Measurements from ENCODE around the gene TSKU.
"Not testable (repeated sequence)": the region's sequence is repeated elsewhere in the genome, so short reads cannot be mapped to it uniquely, and the experiment has no call there.

TSKU gene

GRCh38 chr11:76789443-76789719, 6.2 kb downstream of the TSKU start:
- DNase-seq = no peak

- DNase-seq = no peak
These were observed 7.1 kb downstream of the TSKU start for GRCh38 chr11:76790251-76790650.

DNA sequence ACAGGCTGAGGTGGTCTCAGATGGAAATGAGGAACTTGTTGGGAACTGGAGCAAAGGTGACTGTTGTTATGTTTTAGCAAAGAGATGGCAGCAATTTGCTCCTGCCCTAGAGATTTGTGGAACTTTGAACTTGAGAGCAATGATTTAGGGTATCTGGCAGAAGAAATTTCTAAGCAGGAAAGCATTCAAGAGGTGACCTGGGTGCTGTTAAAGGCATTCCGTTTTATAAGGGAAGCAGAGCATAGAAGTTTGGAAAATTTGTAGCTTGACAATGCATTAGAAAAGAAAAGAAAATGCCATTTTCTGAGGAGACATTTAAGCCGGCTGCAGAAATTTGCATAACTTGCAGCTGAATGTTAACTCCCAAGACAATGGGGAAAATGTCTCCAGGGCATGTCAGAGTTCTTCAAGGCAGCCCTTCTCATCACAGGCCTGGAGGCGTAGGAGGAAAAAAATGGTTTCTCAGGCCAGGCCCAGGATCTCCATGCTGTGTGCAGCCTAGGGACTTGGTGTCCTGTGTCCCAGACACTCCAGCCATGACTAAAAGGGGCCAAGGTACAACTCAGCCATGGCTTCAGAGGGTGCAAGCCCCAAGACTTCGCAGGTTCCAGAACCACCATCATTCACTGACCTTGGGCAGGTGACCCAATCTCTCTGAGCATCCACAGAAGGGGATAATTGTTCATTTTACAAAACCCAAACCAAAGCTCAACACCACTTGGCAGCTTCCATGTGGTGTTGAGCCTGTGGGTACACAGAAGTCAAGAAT, 8.0 kb downstream of the TSKU start:
- not testable (repeated sequence) for DNase-seq

GRCh38 chr11:76791861-76792260, 8.7 kb downstream of the TSKU start:
- no peak for DNase-seq

- DNase-seq = no peak
These were observed 9.5 kb downstream of the TSKU start for GRCh38 chr11:76792505-76793264.

DNA sequence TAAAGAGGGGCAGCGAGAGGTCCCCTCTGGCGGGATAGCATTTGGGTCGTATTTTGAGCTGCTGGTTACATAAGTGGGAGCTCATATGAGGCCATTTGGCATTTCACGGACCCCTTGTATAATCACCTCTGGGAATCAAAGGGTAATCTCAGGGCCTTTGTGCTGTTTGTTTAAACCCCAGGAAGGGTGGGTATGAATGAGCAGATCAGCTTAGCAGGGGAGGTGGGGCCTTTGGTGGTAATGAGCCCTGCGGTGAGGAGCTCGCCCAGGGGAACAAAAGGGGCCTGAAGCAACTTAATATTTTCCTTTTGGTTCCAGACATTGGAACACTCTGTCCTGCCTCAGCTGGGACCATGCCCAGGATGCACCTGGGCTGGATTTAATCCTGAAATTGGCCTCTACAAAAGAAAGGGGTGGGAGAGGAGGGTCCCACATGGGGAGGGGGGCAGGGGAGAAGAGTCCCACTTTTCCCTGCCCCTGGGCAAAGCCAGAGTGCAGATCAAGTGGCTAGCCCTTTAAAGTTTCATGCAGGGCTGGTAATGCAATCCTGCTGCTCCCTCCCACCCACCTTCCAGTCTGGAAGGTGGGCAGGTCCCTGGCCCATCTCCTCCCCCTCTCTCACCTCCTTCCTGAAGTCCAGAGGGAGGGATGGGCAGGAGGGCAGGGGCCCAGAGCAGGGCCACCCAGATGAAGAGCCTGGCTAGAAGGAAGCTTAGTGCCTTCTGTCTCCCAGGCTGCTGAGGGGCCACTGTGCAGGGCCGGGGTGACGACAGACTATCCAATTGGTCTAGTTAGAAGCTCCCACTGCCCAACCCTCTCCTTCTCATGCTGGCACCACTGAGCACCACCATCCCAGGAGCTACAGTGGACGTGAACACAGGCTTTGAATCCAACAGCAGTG, 10.5 kb downstream of the TSKU start:
- no peak for DNase-seq

DNA sequence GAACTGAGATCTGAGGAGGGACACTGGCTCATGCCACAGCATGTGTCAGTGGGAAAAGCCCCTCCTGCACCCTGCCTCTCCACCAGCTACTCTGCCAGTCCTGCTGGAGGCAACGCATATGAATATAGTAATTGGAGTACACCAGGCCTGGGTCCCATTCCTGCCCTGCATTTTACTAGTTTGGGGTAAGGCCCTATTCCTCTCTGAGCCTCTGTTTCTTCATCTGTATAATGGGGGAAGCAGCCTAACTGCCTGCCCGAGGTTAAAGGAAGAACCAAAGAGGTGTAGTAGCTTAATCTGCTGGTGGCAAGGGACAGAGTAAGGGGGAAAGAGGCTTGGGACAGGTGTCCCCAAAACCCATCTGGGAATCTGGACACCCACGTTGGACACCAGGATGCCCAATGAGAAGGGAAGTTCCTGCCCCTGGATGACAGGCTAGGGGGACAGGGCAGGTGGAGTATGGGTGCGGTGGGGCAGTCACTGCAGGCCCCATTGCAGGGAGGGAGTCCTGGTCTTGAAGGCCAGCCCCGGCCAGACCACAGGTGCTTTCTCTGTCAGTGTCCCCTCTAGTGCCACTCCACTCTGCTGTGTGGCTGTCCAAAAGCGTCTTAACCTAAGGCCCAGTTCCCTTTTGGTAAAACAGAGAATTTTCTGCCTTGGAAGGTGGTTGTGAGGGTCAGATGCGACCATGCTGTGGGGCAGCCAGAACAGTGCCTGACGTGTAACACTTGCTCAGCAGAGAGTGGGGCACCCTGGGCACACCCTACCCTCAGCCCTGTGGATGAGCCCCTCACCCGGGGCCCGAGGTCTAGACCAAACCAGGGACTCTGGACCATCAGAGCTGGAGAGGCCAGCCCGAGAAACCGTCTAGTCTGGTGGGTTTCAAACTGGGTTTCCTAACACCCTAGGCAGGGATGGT, 11.5 kb downstream of the TSKU start:
- no peak for DNase-seq

DNA sequence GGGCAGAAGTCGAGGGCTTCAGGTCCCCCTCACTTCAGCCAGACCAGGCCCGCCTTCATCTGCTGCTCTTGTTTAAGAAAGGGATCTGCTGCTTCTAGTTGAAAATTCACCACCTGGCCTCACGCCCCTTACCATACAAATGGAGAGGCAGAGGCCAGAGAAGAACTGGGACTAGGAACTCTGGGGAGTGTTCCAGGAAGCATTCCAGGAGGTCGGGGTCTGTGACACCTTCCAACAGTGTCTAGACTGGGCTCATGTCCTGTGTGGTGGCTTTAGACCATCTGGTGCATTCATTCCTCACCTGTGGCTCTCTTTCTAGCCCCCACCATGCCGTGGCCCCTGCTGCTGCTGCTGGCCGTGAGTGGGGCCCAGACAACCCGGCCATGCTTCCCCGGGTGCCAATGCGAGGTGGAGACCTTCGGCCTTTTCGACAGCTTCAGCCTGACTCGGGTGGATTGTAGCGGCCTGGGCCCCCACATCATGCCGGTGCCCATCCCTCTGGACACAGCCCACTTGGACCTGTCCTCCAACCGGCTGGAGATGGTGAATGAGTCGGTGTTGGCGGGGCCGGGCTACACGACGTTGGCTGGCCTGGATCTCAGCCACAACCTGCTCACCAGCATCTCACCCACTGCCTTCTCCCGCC, 12.3 kb downstream of the TSKU start:
- DNase-seq = no peak

- DNase-seq = no peak
These were observed 12.8 kb downstream of the TSKU start for GRCh38 chr11:76795936-76796441.

GRCh38 chr11:76796511-76797198, 13.5 kb downstream of the TSKU start:
- no peak for DNase-seq

DNA sequence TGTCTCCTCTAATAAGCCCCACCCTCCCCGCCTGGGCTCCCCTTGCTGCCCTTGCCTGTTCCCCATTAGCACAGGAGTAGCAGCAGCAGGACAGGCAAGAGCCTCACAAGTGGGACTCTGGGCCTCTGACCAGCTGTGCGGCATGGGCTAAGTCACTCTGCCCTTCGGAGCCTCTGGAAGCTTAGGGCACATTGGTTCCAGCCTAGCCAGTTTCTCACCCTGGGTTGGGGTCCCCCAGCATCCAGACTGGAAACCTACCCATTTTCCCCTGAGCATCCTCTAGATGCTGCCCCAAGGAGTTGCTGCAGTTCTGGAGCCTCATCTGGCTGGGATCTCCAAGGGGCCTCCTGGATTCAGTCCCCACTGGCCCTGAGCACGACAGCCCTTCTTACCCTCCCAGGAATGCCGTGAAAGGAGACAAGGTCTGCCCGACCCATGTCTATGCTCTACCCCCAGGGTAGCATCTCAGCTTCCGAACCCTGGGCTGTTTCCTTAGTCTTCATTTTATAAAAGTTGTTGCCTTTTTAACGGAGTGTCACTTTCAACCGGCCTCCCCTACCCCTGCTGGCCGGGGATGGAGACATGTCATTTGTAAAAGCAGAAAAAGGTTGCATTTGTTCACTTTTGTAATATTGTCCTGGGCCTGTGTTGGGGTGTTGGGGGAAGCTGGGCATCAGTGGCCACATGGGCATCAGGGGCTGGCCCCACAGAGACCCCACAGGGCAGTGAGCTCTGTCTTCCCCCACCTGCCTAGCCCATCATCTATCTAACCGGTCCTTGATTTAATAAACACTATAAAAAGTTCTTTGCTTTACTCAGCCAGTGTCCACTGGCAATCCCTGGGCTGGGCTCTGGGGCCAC, 14.4 kb downstream of the TSKU start:
- DNase-seq = no peak

GRCh38 chr11:76798202-76798581, 15.0 kb downstream of the TSKU start:
- DNase-seq = no peak

GRCh38 chr11:76798671-76799065, 15.5 kb downstream of the TSKU start:
- DNase-seq = no peak

GRCh38 chr11:76799066-76799804, 16.1 kb downstream of the TSKU start:
- DNase-seq = no peak

DNA sequence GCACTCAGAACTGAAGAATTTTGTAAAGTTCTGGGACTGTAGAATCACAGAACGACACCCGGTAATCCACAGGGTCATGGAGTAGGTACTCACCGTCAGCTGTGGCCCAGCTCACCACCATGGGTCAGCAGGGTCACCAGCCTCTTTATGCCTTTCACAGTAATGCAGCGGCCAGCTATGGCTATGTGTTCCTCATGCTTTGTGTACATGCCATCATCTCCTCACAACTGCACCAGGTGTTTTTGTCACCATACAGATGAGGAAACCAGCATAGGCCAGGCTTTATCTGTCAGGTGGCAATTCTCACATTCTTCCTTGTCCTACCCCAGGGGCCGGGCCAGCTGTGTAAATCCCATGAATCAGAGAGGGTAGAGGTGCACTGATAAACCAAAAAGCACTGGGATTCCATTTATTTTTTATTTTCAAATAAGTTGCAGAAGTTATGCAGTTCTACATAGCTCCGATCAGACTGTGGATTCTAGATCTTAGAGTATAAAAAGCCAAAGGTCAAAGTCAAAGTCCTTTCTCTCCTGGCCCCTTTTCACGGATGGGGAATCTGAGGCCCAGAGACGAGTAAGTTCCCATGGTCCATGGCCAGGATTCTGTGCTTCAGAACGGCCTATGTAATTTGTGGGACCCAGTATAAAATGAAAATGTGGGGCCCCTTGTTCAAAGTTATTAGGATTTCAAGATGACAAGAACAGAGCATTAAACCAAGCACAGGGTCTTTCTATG, 17.5 kb downstream of the TSKU start:
- DNase-seq = no peak

GRCh38 chr11:76801225-76801624, 18.1 kb downstream of the TSKU start:
- DNase-seq = no peak

- DNase-seq = no peak
These were observed 18.6 kb downstream of the TSKU start for GRCh38 chr11:76801736-76802135.

DNA sequence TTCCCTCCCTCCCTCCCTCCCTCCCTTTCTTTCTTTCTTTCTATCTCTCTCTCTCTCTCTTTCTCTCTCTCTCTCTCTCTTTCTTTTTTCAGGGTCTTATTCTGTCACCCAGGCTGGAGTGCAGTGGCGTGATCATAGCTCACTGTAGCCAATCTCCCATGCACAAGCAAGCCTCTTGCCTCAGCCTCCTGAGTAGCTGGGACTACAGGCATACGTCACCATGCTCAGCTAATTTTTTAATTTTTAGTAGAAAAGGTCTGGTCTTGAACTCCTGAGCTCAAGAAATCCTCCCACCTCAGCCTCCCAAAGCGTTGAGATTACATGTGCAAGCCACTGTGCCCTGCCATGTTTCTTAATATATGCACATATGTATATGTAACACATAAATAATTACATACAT, 19.0 kb downstream of the TSKU start:
- DNase-seq = no peak

DNA sequence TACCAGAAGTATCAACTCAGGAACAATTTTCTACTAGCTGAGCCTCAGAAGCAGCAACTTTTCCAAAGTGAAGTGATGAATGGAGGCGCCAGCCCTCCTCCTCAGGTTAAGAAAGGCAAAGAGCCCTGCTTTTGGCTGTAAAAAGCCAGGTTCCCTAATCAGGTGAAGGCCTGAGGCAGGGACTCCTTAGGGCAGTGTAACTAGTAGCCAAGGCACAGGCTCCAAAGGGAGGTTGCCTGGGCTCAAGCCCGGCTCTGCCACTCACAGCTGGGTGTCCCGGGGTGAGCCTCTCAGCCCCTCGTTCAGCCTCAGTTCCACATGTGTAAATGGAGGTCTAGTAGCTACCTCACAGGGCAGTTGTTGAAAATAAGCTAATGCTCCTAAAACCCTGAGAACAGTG, 19.5 kb downstream of the TSKU start:
- no peak for DNase-seq

All from NCI-H2171 treated with DMSO at 0.1 percent for 48 hours (cell line).